HG03108 (cell line): ENCODE data around the gene TNNC1.

ENCODE experiments used
- ATAC-seq: cut with Tn5 transposase; IDR thresholded peaks from one replicate; pipeline ENCODE4 v1.9.1; 2021; ENCODE audit warnings: moderate library complexity; ENCODE audit not compliant: unreplicated experiment

Gene TNNC1

DNA sequence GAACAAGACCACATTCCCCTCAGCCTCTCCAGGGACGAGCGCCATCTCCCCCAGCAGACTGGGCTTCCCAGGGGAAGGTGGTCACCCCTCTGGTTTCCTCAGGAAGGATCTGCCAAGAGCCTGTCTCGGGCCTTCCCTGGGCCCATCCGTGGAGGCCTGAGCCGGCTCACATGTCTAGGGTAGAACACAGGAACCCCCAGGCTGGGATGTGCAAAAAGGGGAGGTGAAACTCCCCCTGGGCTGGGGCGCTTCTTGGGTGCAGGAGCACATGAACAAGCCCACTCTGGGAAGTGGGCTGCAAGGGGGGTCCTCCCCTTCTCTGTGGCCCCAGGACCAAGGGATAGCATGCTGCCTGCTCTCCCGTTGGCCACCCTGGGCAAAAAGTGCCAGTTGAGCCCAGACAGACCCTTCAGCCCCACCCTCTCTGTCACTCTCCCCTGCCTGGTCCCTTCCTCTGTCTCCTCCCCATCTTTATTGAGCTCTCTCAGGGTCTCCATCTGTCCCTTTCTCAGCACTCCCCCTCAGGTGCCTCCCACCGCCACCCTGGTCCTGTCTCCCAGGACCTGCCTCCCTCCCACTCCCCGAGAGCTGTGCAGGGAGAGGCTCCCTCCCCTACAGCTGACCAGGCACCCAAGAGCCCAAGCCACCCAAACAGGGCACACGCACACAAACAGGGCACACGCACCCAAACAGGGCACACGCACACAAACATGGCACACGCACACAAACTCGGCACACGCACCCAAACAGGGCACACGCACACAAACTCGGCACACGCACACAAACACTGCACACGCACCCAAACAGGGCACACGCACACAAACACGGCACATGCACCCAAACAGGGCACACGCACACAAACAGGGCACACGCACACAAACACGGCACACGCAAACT lies 9.8 kb downstream of the TNNC1 start:
- ATAC-seq = no peak

DNA sequence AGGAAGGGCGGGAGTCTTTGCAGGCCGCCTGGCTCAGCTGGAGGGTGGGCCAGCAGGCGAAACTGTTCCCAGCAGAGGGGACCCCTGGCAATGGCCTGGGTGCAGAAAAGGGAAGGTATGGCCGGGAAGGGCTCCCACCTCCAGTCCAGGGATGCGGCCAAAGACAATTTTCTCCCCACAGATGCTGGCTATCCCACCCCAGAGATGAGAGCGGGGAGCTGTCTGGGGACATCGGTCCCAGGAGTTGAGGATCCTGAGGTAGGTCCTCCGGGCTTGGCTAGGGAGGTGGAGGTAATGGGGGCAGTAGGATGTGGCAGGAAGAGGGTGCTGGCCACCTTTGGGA lies 10.6 kb downstream of the TNNC1 start:
- no peak for ATAC-seq

DNA sequence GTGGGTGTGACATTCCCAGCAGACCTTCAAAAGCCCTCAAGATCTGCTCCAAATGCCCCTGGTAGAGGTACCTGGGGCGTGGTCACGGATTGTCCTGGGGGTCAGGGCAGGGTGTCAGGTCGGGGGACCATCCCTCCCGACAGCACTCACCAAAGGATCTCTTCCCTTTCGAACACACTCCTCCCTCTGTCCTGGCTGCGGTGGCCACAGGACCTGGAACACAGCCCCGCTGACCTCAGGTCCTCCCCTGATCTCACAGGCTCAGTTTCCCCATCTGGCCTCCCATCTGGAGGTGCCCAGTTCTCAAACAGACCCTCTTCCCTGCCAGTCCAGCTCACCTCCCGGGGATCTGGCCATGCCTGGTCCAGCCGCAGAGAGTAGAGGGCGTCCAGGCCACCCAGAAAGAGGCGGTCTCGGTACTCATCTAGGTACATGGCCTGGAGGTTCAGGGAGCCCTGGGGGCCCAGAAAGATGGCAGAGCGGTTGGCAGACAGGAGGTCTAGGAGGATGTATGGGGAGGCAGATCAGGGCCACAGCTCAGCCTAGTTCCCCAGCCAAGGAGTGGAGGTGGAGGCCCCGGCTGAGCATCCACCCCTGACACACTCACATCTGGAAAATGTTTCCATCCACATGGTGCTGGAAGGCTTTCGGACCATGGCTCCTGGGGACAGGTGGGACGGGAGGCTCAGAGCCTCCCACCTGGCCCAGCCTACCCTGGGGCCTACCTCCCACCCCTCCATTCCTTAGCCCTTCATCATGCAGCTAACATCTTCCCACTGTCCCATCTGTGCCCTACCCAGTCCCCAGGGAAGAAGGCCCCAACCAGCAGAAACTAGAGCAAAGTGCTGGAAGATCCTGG lies 11.2 kb downstream of the TNNC1 start:
- ATAC-seq = no peak

DNA sequence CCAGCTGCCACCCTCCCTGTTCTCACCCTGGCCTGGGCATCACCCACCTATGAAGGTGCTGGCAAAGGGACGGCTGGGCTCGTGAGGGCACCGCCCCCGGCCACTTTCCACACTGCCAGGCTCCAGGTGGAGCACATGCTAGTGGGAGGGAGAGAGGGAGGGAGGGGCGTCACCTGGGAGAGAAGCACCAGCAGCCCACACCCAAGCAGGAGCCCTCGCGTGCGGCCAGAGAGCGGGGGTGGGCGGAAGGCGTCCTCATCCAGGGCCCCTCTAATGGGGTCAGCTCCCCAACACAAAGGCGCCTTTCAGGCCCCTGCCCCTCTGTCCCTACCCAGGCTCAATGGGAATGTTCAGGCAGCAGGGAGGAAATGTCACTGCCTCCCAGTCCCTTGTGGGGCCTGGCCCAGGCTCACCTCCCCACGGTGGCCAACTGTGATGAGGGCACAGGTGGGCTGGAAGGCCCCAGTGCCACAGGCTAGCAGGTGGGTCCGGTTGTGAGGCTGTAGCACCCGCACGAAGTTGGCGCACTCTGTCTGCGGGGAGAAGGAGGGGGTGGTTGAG lies 12.0 kb downstream of the TNNC1 start:
- no peak for ATAC-seq

DNA sequence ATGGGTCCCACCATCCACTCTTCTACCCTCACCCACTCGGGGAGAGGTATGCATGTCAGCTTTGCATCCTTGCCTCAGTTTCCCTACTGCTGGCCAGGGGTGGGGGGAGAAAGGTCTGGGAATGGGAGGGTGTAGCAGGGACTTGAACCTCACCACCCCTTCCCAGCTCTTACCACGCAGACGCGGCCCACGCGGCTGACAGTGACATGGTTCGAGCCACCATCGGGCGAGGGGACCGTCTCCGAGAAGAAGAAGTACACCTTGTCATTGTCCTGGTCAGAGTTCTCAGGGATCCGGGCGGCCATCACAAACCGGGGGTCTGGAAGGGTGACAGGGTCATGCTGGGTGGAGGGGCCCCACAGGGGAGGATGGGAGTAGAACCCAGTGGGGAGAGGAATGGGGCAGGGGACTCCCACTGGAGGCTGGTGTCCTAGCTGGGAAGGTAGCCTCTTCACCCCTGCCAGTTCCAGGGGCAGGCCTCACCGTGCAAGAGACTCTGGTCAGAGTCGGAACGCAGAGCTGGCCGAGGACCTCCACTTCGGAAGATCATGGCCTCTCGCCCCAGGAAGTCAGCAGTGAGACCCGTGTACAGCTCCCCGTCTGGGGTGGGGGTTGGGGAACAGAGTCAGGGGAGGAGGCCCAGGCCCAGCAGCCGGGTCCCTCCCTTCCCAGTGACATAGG lies 12.6 kb downstream of the TNNC1 start:
- ATAC-seq = no peak

DNA sequence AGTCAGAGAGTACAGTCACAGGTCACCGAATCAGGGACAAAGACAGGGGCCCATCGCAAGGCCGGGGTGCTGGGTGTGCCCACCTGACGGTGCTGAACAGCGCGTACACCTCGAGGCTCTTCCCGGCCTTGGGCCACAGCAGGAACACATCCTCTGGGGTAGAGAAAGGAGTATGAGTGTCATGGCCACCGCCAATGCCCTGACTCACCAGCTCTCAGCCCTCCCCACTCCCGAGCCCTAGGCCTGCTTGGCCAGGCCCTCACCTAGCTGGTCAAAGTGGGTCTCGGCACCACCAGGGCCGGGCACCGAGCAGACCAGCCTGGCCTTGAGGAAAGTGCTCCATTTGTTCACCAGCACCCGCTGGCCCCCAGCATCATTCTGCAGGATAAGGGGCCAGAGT lies 13.2 kb downstream of the TNNC1 start:
- ATAC-seq = no peak

DNA sequence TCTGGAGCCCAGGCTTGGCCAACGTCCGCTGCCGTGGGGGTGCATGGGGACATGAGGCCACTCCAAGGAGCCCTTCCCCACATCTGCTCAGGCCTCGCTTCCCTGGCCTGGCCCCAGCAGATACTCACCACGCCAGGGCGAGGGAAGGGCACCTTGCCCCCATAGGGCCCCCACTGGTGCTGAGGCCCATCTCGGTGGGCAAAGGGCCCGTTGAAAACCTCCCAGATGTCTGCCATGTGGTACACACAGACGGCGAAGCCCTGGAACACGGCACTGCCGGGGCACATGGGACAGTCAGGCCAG lies 13.6 kb downstream of the TNNC1 start:
- no peak for ATAC-seq

DNA sequence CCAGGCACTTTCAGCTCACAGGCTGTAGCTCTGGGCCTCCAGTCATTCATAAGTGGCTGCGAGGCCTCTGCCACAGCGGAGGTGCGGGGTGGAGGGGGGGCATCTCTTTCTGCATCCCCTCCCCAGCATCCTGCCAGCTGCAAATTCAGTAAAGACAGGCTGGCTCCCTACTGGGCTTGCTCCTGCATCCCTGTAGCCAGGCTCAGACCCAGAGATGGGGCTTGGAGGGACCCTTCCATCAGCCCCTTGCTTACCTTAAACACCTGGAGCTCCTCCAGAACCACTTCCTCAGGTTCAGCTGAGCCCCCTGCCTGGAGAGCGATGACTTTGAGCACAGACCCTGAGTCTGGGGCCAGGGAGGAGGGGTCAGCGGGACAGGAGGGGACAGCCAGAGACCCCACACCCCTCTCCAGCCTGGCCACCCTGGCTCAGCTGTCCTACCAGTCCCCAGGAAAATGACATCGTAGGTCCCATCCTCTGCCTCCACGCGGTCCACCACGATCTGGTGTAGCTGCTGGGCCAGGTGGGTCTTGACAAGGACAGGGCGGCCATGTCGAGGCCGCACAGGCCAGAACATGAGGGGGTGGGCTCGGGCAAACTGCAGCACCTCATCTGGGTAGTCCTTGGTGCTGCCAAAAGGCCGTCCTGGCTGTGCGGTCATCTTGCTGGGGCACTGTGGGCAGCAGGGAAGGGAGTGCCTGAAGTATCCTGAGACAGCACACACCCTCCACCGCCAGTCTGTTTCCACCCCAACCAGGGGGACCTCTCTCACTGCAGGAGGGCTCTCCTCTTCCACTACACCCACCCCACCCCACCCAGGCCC lies 14.2 kb downstream of the TNNC1 start:
- no peak for ATAC-seq

DNA sequence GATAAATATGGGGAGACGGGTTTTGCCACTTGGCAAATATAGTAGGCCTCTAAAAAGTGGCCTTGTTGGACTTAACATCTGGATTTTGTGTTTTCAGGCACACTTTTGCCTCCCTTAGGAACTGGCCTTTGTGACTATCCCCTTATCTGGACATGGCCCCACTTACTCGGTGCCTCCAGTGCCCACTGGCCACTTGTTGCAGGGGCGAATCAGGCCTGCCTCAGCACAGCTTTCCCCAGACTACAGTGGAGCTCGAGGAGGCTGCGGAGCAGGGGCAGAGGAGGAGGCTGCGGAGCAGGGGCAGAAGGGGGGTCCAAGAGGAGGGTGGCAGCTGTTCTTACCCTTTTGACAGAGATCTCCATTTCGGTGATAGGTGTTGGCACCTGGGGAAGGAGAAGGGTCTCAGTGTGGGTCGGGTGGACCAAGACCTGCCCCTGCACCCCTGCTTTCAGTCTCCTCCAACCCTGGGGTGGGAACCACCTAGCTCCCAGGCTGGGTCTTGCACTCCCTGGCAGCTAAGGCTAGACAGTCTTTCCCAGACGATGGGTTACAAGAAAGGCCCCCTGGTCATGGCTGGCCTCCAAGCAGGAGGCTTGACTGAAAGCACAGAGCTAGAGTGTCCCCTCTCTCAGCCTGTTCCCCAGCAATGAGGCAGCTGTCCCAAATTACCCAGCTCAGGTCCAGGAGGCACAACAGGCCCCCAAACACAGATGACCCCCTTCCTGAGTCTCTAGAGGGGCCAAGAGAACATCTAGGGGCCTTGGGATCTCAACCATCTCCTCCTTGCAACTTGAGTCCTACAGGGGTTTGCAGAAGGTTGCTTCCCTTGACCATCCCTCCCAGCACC lies 15.0 kb downstream of the TNNC1 start:
- ATAC-seq = no peak

DNA sequence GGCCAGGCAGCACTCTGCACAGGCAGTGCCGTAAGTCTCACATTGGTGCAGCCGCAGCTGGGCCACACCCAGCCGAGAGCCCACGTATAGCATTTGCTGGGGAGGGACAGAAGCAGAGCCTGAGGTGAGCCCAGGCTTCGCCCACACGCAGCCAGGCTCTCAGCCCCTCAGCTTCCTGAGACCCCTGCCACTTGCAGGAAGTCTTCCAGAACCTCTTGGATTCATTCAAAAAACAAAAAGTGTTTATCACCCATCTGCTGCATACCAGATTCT lies 15.8 kb downstream of the TNNC1 start:
- ATAC-seq = no peak

DNA sequence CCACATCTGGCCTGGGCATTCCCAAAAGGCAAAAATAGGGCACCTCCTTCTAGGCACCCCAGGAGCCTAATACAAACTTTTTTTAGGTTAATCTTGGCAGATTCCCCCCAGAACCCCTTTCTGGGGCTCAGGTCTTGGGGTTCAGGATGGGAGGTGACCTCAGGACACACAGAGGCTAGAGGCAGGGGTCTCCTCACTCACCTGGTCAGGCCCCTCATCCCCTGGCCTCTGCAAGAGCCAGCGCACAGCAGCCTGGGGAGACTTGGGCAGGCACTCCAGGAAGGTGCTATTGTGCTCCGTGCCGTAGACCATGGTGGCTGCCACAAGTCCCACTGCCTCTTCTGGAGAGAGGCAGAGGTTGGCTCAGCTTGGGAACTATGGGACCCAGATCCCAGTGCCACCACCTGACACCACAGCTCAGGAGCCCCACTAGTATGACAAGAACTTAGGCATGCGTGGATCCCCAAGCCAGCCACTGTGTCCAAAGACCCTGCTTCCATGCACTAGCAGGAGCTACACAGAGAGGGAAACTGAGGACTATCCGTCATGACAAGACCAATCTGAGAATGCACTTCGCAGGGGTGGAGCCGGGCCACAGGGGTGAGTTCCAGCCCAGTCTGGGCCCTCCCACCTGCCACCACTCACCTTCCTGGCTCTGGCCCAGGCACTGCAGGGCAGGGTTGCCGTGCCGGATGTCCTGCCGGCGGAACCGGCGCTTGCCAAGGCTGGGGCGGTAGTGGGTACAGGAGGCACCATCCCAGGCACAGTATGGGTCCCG lies 16.3 kb downstream of the TNNC1 start:
- ATAC-seq = no peak

DNA sequence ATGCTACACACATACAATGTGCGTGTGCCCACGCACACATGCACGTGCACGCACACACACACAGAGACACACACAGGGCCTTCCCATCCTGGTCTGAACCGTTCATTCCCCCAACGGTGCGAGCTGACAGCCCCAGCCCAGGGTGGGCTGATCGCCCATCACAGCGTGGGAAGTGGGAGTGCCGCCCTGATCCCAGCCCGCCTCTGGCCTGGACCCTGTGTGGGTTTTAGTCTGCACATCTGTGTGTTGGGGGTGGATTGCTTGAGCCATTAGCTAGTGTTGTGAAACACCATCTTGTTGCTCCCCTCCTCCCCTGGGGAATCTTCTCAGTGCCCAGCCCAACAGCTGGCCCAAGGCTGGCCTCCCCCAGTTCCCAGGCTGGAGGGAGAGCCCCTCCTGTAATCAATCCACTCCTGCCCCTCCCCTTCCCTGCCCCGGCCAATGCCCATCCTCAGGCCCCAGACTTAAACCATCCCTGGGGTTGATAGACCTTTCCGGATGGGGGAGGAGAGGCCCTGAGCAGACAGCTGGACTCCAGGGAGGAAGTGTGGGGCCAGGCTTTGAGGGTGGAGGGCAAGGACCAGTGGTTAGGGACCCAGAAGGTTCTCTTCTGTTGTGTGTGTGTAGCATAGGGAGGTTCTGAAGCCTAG lies 17.2 kb downstream of the TNNC1 start:
- ATAC-seq = no peak

DNA sequence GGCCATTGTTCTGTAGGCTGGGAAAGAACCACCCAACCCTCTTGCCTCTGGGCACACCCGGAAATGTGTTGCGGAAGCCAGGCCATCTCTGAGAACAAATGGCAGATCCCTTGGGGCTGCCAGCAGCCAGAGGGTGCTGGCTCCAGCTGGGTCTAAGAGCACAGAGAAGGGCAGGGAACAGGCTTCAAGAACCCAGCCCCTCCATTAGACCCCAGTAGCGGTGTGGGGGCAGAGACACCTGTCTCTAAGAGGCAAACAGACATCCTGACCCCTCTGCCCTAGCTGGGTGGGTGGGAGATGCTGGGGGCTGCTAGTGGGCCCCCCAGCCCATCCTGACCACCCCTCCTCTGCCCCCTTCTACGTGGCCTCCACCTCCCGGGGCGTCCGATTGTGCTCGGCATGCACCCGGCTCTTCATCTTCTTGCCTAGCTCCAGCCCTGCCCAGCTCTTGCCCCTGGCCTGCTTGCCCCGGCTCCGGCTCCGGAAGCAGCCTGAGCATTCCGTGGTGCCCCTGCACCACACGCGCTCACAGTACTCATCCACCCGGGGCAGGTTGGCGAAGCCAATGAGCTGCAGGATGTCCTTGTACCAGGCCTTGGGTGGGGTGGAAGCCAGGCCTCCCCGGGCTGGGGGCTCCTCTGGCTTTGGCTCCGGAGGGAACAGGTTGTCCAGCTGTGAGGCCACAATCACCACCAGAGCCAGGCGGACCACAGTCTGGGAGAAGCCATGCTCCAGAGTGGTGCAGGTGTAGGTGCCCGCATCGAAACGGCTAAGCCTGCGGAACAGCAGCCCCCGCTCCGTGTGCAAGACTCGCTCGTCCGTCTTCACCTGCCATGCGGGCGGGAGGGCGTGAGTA lies 18.4 kb downstream of the TNNC1 start:
- ATAC-seq = no peak

DNA sequence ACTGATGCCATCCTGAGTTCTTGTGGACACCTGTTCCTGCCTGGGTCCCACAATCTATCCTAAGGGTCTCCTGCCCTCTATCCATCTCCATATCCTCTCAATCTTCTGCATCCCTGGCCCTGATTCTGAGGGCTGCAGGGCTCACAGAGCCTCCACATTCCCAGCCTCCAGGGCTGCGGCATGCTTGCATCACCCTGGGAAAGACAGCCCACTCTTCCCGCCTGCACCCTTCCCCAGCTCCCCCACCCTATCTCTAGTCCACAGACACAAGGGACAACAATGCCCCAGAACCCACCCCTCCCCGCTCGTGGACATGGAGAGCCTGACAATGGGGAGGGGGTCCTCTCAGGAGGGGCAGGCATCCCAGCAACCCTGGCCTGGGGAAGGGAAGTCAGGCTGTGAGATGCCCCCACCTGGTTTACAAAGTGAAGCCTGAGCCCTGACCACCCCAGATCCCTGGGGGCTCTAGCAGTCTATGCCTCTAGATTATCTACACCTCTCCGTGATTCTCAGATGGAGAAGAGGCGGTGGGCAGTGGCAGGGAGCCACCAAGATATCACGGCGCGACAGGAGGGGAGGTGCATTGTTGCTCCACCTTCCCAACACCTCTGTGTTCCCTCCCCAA lies 19.2 kb downstream of the TNNC1 start:
- ATAC-seq = no peak

DNA sequence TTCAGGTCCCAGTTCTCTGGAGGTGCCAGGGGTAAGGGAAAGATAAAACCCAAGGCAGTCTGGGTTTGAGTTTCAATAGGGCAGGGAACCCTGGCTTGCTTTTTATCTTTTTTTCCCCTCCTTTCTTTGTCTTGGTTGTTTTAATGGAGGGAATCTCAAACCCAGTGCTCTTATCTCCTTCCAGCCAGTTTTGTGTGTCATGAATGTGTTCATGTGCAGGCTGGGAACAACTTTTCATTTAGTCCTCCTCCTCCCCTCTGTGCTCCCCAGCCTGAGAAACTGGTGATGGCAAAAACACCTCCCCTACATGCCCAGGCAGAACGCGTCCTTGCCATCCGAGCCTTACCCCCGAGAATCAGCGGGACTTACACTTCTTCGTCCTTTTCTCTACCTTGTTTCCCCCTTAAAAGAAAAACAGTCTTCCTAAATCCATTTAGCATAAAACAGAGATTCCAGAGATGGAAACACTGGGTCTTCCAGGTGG lies 19.8 kb downstream of the TNNC1 start:
- ATAC-seq = no peak

DNA sequence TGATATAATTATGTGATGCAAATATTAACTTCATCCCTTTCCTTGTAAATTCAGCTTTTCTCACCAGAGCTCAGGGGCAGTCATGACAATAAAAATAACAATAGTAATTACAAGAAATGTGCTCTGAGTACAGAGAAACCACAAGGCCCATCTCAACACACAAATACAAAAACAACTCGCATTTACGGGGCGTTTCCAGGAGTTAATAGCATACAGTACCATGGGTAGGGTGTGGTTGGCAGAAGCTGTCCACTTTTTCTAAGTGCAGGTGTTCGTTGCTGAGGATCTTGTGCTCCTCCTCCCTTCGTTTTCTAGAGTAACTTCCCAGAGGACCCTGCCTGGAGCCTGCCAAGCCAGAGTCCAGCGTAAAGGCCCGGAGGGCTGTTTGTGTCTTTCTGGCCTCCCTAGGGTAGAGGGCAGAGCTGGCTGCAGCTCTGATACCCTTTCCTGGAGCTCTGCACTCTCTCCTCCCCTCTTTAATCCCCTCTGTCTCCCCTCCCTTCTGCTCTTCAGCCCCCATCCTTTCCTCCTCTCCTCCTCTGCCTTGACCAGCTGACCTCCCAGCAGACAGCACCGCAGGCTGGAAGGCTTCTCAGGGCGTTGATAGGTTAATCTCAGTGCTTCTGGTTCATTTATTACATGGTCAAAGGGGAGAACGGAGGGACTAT lies 20.4 kb downstream of the TNNC1 start:
- no peak for ATAC-seq

DNA sequence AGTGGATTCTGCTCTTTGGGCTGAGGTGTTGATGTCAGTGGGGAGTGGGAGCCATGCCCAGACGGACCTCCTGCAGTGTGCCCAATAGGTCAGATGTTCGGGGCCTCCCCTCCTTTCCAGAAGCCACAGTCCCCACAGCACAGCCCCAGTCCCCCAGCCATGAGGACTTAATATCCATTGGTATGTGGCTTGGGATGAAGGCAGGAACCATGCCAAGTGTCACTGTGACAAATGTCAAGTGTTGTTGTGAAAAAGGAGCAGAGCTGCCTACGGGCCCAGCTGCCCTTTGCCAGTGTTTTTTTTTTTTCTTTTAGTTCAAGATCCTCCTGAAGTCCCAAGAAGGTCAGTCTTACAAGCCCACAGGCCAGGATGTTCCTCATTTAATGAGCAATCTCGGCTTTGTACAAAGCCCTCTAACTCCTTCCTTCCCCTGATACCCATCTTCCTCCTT lies 21.1 kb downstream of the TNNC1 start:
- no peak for ATAC-seq
